Tibial artery (tissue), 4 donors: ENCODE results near the gene ADAMTSL4.

Source experiments
- DNase-seq, 2 donors: peaks; one replicate each; pipeline ENCODE4 v3.0.0-alpha.2; 2019
- H3K27ac ChIP-seq, 2 donors: fragments of 200-600 bp; sonication (generic) in 1 of 2; 1 replicate in 1 of 2; 2 replicates in 1 of 2; pipeline ENCODE4 v1.5.1; 2018 to 2019; ENCODE audit warnings: mild to moderate bottlenecking in 1 of 2
- H3K27me3 ChIP-seq, 2 donors: fragments of 200-600 bp; sonication (generic) in 1 of 2; one replicate each; pipeline versions ENCODE4 v1.5.1 to v1.6.0; 2016 to 2019
- H3K36me3 ChIP-seq, 3 donors: fragments of 200-600 bp; sonication (generic) in 2 of 3; one replicate each; pipeline ENCODE4 v1.5.1; 2016 to 2019; ENCODE audit warnings: mild to moderate bottlenecking in 2 of 3
- H3K4me1 ChIP-seq, 4 donors: fragments of 200-600 bp; sonication (generic) in 2 of 4; 1 replicate in 3 of 4; 2 replicates in 1 of 4; pipeline ENCODE4 v1.5.1; 2016 to 2019
- H3K4me3 ChIP-seq, 2 donors: fragments of 200-600 bp; sonication (generic) in 1 of 2; 1 replicate in 1 of 2; 2 replicates in 1 of 2; pipeline ENCODE4 v1.5.1; 2018 to 2019; ENCODE audit warnings: mild to moderate bottlenecking in 2 of 2
- H3K9me3 ChIP-seq, 3 donors: fragments of 200-600 bp; sonication (generic) in 1 of 3; one replicate each; pipeline ENCODE4 v1.5.1; 2016 to 2019
- intact Hi-C: fragments of 100-400 bp; cut with DNase I; formaldehyde crosslinking; loops from one replicate; pipeline ENCODE4 v1.15.0; 2023; ENCODE audit warnings: low total_unique reads
- TF ChIP-seq, protein P1 (sequence below), 2 experiments: fragments of 200-600 bp in 1 of 2; fragments of 450-650 bp in 1 of 2; IDR thresholded peaks; one replicate each; pipeline ENCODE4 v1.5.1; 2017 to 2019; ENCODE audit warnings: antibody characterized with exemption in 2 of 2, mild to moderate bottlenecking in 1 of 2, moderate library complexity in 1 of 2

Gene ADAMTSL4

DNA sequence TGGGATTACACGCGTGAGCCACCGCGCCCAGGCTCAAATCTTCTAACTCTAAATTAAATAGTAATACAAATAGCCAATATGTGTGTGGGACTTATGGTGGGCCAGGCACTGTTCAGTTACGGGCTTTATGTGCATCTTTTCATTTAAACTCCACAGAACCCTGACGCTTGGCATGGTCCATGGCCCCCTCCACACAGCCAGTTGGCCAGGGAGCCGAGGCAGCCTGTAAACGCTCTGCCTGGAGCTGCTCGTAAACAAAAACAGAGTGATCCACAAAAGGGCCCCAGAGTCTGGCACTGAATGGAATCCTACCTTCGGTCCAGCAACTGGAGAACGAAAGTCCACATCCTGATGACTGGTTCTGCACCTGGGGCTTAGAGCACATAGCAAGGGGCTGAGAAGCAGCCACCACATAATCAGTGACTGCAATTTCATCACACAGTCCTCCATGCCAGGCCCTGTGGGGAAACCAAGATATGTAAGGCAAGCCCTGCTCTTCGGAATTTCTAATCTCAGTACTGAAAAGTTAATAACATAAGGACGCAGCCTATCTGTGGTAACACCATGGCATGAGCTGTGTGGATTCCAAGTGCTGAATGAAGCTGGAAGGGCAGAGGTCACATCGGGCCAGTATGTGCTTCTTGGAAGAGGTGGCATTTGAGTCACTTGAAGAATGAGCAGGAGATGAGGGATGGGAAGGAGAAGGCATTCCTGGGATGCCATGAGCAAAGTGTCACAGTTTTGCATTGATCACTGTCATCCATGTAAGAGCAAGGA lies 13.5 kb upstream of the ADAMTSL4 start:
- TF ChIP-seq, protein P1, sequence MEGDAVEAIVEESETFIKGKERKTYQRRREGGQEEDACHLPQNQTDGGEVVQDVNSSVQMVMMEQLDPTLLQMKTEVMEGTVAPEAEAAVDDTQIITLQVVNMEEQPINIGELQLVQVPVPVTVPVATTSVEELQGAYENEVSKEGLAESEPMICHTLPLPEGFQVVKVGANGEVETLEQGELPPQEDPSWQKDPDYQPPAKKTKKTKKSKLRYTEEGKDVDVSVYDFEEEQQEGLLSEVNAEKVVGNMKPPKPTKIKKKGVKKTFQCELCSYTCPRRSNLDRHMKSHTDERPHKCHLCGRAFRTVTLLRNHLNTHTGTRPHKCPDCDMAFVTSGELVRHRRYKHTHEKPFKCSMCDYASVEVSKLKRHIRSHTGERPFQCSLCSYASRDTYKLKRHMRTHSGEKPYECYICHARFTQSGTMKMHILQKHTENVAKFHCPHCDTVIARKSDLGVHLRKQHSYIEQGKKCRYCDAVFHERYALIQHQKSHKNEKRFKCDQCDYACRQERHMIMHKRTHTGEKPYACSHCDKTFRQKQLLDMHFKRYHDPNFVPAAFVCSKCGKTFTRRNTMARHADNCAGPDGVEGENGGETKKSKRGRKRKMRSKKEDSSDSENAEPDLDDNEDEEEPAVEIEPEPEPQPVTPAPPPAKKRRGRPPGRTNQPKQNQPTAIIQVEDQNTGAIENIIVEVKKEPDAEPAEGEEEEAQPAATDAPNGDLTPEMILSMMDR (IDR thresholded peaks at IDR 0.05): no peak
- H3K9me3 ChIP-seq: no peaks in the 10 kb centered on the region
- DNase-seq: no peak
- H3K4me1 ChIP-seq: peaks cover 0 to 70% (median 32%) of the 10 kb centered on the region in 4 donors
- H3K36me3 ChIP-seq: no peaks in the 10 kb centered on the region
- intact Hi-C loops: no loop called here
- no peak overlapping the region for H3K4me3 ChIP-seq
- no peaks in the 10 kb centered on the region for H3K27me3 ChIP-seq
- peak overlapping the region in 1 of 2 donors; percentile 88 for H3K27ac ChIP-seq

DNA sequence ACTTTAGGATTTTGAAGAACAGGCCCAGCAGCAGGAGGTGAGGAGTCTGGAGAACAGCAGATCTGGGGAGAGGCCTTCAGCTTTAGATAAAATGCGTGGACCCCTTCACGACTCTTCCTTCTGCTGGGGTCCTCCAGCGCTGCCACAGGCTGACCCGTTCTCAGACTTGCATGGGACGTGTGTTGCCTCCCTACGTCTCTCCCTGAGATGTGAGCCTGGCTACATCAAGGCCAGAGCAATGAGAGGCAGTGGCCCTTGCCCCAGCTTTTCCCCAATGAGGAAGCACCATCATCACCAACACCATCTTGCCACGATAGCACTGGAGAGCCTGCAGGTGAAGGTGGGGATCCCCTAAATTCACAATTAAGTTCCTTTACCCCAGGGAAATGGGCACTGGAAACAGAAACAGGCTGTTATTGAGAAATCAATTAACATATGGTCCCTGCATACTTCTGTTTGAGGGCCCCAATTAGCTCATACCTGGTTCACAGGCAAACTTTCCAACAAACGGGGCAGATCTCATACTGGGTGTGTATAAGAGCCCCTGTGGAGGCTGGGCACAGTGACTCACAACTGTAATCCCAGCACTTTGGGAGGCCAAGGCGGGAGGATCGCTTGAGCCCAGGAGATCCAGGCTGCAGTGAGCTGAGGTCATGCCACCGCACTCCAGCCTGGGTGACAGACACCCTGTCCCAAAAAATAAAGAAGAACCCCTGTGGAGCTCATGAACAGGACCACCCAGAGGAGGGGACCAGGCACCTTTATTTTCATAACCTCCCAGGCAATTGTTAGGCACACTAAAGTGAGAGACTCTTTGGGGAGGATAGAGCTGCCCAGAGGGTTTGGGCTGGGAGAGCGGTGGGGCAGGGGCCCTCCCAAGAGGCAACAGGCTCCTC lies 12.1 kb upstream of the ADAMTSL4 start:
- Histone ChIP-seq H3K9me3 (no peaks in the 10 kb centered on the region), H3K27me3 (no peaks in the 10 kb centered on the region), H3K36me3 (no peaks in the 10 kb centered on the region), H3K4me1 (peaks cover 0 to 67% (median 27%) of the 10 kb centered on the region in 4 donors), H3K27ac (peak overlapping the region; percentile 67 to 88), H3K4me3 (no peak overlapping the region)
- no peak for DNase-seq
- intact Hi-C loops: no loop called here
- TF ChIP-seq, protein P1 (IDR thresholded peaks at IDR 0.05): no peak

DNA sequence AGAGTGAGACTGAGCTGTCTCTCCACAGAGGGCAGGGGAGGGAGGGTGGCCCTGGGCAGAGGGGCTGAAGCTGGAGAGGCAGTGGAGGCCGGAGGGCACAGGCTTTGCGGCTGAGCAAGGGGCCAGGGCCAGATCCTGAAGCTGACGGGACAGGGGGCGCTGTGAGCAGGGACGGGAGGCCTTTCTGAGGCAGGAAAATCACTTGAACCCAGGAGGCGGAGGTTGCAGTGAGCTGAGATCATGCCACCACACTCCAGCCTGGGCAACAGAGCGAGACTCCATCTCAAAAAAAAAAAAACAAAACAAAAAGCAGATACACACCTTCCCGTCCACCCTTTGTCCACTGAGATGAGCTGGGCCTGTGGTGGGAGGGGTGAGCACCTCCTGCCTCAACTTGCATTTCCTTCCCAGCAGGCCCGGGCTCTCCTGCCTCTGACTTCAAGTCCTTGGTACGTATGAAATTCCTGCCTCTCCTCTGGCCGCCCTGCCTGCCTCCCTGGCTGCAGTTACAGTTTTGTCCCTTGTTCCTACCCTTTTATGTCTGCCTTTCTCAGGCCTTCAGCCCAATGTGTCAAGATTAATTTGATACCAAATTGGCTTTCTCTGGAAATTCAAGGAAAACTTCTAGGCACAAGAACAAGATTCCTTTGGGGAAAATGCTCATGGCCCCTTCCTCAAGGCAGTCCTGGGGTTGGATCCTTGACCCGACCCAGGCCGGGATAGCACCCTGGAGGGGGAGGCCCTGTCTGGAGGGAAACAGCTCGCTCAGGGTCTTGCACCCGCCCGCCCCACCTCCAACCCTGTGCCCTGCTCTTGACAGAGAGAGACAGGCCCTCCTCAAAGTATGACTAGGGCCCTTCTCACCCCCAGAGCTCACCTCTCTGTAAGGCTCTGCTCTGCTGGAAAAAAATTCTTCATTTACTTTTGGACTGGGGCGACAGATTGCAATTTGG lies 11.2 kb upstream of the ADAMTSL4 start:
- no peaks in the 10 kb centered on the region for H3K36me3 ChIP-seq
- H3K4me3 ChIP-seq: no peak overlapping the region
- H3K27me3 ChIP-seq: no peaks in the 10 kb centered on the region
- H3K9me3 ChIP-seq: no peaks in the 10 kb centered on the region
- intact Hi-C loops: no loop called here
- peak overlapping the region; percentile 67 to 88 for H3K27ac ChIP-seq
- TF ChIP-seq, protein P1 (IDR thresholded peaks at IDR 0.05): no peak
- DNase-seq: peak in 1 of 2 donors; percentile 87
- H3K4me1 ChIP-seq: peaks cover 0 to 58% (median 19%) of the 10 kb centered on the region in 4 donors

DNA sequence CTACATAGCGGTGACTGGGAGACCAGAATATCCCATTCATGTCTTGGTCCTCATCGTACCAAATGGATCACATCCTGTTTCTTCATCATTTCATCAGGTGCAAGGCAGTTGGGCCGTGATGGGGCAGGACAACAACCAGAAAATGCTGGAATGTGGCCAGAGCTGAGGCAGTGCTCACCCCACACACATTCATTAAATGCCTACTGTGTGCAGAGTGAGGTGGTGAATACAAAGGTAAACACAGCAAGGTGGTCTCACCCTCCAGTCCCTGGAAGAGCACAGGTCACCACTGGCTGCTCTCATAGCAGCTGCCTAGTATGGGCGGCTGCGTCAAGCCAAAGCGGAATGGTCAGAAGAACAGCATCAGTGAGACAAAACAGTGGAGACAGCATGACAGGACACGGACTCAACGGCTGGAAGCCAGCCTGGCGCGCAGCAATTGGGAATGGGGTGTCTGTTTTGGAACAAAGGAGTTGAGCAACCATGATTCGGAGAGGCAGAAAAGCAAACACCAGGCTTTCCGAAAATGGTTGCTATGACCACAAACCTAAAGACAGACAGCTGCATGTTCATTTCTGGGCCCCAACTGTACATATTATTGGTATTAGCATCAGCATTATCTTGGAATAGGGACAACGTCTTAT lies 5.6 kb upstream of the ADAMTSL4 start:
- intact Hi-C loops: no loop called here
- Histone ChIP-seq H3K27ac (peak overlapping the region in 1 of 2 donors; percentile 10), H3K36me3 (no peaks in the 10 kb centered on the region), H3K27me3 (no peaks in the 10 kb centered on the region), H3K4me1 (peaks cover 0 to 13% (median 4%) of the 10 kb centered on the region in 4 donors), H3K4me3 (no peak overlapping the region), H3K9me3 (no peaks in the 10 kb centered on the region)
- DNase-seq: peak; percentile 84 to 88
- TF ChIP-seq, protein P1 (IDR thresholded peaks at IDR 0.05): no peak
